ENCODE measurements around the gene ALDH2.
"Not testable (repeated sequence)": the region's sequence is repeated elsewhere in the genome, so short reads cannot be mapped to it uniquely, and the experiment has no call there.

Gene ALDH2

DNA sequence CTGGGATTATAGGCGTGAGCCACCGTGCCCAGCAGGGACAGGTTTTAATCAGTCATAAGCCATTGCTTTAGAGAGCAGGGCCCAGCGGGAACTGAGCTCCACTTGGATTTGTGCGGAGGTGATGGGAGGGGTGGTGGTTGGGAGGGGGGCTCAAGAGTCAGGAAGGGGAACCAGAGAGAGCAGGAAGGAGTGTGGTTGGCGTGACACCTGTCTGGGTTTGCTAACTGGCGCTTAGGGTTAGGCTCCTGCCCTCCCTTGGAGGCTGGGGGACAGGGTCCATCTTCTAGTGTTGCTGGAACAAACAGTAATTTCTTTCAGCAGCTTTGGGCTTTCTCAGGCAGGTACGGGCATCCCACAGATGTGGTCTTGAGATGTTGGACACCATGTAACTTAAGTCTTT lies 7.5 kb upstream of the ALDH2 start:
- DNase-seq (ENCODE audit: low spot score) = no peak

DNA sequence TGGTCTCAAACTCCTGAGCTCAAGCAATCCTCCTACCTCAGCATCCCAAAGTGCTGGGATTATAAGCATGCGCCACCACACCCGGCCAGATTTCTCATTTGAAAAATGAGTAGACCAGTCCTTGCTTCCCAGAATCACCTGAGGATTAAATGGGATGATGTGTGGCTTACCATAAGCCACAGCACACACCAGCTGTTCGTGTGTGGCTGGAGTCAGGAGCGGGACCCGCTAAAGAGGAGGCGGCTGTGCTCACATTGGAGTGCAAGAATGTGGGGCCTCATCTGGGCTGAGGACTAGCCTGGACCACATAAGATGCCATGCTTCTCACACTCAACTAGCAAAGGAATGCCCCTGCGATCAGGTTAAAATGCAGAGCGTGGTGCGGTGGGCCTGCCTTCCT lies 6.7 kb upstream of the ALDH2 start:
- DNase-seq (ENCODE audit: low spot score) = no peak

DNA sequence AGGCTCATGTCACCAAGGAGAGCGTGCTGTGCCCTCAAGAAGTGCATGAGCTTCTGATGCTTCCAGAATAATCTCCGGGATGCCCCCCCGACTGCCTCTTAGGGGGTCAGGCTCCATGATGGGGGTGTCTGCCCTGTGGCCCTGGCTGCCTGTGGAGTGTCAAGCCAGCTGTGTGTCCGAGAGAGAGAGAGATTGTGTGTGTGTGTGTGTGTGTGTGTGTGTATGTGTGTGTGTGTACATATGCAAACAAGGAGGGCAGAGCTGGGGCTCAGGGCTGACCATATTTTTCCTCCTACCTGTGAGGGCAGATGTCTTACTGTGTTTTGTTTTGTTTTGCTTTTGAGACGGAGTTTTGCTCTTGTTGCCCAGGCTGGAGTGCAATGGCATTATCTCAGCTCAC lies 5.6 kb upstream of the ALDH2 start:
- no peak for DNase-seq (ENCODE audit: low spot score)

DNA sequence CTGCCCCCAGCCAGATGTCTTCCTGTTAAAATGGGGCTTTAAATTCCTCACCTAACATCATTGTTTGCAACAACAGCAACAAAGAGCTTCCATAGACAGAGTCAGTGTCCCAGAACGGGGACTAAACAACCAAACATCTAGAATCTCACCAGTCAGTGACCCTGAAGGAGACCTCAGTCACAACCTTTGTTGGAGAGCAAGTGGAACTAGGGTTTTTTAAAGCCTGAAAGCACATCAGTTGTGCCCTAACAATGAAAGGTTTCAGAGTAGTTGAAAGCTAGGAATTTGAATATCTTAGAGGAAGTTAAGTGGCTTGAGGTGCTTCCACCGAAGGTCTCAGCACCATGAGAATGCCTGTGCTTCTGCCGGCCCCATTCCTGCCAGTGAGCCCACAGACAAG lies 5.0 kb upstream of the ALDH2 start:
- no peak for DNase-seq (ENCODE audit: low spot score)

DNA sequence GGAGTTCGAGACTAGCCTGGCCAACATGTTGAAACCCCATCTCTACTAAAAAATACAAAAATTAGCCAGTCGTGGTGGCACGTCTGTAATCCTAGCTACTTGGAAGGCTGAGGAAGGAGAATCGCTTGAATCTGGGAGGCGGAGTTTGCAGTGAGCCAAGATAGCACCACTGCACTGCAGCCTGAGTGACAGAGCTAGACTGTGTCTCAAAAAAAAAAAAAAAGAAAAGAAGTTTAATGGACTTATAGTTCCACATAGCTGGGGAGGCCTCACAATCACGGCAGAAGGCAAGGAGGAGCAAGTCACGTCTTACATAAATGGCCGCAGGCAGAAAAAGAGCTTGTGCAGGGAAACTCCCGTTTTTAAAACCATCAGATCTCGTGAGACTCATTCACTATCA lies 3.2 kb upstream of the ALDH2 start:
- DNase-seq (ENCODE audit: low spot score) = not testable (repeated sequence)

DNA sequence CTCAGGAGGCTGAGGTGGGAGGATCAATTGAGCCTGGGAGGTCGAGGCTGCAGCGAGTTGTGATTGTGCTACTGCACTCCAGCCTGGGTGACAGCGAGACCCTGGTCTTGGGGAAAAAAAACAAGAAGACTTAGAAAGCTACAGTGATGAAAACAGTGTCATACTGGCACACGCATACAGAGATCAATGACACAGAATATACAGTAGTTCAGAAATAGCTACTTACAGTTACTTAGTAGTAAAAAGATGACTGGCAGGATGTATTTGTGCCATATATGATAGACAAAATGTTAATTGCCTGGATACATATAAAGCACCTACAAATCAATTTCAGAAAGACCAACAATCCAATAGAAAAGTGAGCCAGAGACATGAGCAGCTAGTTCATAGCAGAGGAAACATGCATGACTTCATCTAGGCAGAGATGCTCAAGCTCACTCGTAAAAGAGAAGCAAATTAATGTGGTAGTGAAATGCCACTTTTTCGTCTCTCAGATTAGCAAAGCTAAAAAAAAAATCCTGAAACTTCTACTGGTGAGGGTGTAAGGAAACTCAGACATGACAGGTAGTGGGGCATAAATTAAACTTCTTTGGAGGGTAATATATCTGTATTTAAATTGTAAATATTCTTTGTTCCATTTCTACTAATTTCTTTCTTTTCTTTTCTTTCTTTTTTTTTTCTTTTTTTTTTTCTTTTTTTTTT lies 2.5 kb upstream of the ALDH2 start:
- no peak for DNase-seq (ENCODE audit: low spot score)

DNA sequence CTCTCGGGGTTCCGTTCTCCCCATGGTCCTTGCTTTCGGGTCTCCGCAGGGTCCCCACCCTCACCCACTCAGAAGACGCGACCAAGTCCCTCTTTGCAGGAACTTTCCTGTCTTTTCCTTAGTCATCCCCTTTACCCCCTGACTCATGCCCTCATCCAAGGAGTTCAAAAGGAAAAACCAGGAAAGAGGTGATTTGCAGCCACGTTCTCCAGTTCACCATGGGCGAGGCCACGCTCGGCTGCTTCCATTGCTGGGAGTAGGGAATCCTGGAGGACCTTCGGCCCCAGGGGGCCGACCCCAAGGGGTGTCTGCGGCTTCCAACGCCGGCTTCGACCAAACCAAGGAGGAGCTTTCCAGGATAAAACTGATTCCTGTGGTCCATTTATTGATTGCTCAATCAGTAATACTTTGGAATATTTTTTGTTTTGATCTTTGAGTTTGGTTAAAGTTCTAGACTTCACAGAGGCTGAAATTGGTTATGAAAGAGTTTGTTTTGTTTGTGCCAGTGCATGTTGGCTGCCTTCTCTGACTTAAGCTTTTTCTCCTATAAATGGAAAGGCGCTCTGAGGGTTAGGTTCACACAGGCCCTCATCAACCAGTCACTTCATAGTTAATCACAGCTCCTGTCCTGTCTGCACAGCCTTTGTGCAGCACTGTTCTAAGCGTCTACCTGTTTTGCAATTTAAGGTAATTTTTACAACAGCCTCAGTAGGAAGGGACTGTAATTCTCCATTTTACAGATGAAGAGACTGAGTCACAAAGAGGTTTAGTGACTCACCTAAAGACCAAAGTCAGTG lies 827 bp downstream of the ALDH2 start:
- DNase-seq (ENCODE audit: low spot score) = no peak

DNA sequence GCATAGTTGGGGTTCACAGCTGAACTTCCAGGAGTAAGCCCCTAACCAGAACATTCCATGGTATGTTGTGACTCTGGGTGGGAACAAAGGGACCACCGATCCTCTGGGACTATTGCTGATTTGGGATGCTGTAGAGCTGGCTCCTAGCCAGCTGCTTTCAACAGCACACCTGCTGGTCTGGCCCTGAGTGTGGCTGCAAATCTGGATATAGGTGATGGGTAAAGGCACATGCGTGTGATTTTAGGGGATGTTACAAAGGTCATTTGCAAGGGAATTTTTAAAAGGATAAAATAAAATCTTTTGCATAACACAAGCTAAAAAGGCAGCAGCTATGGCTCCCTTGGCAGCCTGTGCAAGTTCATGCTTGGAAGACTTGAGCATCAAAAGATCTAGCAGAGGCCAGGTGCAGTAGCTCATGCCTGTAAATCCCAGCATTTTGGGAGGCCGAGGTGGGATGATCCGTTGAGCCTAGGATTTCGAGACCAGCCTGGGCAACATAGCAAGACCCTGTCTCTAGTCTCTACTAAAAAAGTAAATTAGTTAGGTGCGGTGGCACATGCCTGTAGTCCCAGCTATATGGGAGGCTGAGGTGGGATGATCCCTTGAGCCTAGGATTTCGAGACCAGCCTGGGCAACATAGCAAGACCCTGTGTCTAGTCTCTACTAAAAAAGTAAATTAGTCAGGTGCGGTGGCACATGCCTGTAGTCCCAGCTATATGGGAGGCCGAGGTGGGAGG lies 1.6 kb downstream of the ALDH2 start:
- no peak for DNase-seq (ENCODE audit: low spot score)

DNA sequence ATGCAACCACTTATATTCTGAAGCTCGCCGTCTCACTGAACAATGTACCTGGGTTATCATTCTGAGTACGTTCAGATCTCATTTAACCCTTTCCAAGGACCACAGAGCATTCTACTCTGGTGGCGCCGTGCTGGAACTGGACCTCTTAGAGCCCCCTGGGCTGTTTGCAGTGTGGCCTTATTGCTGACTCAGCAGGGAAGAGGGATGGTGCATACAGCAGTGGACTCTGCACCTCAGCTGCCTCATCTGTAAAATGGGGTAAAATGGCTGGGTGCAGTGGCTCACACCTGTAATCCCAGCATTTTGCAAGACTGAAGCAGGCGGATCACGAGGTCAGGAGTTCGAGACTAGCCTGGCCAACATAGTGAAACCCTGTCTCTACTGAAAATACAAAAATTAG lies 2.9 kb downstream of the ALDH2 start:
- DNase-seq (ENCODE audit: low spot score) = no peak

DNA sequence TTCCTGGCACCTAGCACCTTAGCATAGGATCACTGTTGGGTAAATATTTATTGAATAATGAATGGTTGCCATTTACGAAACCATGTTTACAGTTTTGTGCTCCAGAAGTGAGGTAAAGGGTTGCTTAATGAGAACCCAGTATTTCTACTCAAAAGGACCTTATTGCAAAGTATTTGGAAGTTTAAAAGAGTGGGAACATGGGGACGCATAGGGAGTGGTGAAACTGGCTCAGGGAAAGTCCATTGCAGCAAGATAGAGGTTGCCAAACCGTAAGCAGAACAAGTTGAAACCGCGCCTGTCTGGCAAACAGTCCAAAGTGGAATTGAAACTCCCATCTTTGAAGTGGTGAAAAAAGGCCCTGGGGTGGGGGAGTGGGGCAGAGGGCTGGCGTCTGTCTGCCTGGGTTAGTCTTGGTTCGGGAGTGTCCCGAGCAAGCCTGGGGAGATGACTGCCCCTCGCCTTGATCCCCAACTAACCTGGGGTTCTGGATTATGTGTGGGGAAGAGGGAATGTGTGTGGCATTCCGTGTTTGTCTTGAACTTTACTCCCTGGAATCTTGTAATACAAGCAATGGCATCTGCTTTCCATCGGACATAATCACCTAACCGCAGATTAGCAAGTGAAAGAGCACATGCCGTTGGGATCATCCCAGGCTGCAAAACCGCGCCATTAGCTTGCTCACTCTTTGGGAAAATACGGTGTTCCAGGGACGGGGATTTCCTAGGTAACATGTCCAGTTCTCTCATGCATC lies 7.2 kb downstream of the ALDH2 start:
- no peak for DNase-seq (ENCODE audit: low spot score)

DNA sequence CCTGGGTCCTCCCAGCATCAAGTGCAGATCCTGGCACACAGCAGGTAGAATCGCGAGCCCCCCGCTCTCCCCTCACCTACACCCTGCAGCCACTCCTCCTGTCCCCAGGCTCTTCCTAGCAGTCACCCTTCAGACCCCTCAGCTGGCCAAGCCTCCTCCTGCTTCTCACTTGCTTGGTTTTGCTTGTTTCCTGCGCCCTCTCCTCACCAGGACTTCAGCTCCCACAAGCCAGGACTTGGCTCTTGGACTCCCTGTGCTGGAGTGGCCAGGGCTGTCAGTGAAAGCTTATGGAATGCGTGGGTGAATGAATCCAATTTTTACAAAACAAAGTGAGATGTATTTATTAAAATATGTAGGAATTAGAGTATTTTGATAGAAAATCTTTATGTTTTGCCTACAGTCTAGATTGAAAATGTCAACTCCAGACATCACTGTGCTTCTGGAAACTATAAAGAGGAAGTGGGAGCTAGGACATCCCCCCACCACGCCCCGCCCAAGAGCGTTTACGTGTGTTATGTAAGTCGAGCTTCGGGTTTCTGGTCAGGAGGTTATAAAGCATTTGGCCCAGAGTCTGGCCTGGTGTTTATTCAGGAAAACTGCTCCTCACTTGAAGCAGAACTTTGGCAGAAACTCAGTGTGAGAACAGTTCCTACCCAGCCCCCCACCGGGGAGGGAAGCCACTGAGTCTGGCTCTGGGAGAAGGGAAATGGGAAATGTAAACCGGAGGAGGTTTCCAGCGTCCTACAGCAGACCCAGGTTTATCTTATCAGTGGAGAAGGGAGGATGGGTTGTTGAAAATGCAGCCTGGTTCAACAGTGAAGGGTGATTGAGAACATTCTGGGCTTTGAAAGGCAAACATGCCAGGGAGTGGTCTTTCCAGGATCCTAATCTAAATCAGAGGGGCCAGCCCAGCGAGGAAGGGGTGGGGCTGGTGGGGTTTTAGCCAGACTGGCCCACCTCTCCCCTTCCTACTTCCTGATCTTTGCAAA lies 8.8 kb downstream of the ALDH2 start:
- DNase-seq (ENCODE audit: low spot score) = no peak

DNA sequence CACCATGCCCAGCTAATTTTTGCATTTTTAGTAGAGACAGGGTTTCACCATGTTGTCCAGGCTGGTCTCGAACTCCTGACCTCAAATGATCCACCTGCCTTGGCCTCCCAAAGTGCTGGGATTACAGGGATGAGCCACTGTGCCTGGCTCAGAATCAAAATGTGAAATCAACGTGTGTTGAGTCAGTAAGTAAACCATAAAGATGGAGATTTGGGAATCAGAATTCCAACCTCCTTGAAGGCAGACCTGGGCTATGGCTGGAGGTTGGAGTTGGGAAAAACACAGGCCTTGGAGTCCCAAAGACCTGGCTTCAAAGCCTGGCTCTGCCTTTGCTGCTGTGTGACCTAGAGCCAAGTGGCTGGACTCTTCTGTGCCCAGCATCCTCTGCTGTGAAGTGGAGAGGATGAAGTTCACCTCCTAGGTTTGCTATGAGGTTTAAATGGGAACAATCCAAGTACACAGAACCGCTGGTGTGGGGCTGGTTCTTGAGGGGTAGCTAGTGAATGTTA lies 10.2 kb downstream of the ALDH2 start:
- no peak for DNase-seq (ENCODE audit: low spot score)

DNA sequence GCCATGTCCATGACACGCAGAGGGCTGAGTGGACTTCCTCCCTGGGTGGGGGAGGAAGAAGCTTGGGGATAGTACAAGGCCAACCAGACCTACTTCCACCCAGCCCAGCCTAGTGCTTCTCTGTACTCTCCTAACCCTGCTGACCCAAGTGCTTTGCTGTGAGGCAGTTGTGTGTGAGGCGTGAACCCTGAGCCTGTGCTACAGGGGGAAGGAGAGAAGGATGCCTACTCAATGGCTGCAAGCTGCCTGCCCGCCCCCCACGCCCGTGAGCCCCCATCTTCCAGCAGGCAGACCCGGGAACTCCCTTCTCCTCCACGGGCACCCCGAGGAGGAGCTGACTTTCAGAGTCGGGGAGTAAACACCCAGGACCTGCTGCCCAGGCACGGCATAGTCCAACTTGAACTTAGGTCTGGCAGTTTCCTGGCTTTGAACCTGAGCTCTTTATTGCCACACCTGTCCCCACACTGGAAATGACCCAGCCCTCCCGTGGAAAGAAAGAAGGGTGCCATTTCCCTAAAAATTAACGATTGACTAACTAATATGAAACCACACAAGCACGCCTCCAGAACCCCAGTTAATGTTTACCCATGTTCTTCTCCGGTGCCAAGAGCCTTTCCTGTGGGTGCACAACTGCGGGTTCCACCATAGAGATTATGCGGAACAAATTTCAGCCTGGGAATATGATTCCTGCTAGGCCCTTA lies 10.8 kb downstream of the ALDH2 start:
- no peak for DNase-seq (ENCODE audit: low spot score)

DNA sequence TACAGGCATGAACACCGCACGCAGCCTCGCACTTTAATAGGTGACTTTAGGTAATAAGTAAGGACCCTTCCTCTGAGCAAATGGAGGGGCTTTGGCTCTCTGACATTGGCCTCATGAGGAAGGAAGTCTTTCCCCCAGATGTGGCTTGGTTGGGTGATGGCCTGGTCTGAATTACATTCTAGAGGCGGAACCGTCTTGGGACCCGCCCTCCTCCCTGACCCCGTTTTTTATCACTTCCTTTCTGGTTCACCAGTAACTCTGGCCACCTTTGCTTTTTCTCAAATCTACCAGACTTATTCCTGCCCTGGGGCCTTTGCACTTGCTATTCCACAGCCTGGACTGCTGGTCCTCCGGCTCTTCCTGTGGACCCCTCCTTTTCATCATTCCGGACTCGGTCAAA lies 13.4 kb downstream of the ALDH2 start:
- DNase-seq (ENCODE audit: low spot score) = no peak

DNA sequence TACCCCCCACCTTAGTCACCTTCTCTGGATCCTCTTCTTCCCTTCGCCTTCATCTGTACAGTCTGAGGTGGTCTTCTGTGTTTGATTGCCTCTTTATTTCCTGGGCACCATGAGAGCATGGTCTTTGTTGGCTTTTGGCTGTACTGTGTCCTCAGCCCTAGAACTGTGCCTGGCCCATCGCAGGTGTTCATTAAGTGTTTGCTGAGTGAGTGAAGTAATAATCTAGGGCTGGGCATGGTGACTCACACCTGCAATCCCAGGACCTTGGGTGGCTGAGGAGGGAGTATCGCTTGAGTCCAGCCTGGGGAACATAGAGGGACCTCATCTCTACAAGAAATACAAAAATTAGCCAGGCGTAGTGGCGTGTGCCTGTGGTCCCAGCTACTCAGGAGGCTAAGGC lies 13.9 kb downstream of the ALDH2 start:
- no peak for DNase-seq (ENCODE audit: low spot score)

DNA sequence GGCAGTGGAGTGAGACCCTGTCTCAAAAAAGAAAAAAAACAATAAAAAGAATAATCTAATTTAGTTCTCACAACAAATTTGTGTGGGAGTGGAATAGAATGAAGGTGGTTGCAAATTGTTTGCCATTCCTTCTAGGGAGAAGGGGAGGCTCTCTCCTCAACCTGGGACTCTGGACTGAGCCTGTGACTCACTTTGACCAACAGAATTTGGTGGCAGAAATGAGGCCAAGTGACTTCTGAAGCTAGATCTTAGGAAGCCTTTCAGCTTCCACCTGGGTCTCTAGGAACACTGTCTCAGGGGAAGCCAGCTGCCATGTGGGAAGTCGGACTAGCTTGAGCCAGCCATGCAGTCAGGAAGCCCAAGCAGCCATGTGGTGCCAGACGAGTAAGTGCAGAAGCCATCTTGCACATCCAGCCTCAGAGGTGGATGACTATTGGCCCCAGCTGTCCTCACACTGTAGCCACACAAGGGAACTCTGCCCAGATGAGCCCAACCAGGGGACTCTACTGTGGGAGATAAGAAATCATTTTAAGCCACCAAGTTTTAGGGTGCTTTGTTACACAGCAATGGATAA lies 14.4 kb downstream of the ALDH2 start:
- DNase-seq (ENCODE audit: low spot score) = no peak

DNA sequence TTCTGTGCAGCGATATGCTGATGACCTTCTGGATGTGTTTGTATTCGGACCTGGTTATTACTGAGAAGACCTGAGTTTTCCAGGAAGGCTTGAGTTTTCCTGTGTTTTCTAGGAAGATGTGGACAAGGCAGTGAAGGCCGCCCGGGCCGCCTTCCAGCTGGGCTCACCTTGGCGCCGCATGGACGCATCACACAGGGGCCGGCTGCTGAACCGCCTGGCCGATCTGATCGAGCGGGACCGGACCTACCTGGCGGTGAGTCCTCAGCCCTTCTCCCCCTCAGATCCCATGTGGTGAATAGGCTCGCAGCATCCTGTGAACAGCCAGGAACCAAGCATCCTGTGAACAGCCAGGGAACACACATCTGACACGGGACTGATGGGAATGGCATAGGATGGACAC lies 16.3 kb downstream of the ALDH2 start:
- DNase-seq (ENCODE audit: low spot score) = no peak

DNA sequence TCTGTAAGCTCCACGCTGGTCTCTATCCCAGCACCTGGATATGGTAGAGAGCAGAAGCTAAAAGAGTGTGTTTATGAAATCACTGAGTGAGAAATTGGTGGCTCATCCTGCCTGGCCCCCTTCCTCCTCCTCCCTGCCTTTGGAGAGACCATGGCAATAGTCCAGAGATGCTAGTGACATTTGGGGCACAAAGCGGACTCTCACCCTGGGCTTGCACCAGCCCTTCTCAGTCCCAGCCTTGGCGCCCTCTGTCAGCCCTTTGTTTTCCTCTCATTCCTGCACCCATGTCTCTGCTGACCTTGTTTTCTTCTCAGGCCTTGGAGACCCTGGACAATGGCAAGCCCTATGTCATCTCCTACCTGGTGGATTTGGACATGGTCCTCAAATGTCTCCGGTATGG lies 18.2 kb downstream of the ALDH2 start:
- DNase-seq (ENCODE audit: low spot score) = no peak

DNA sequence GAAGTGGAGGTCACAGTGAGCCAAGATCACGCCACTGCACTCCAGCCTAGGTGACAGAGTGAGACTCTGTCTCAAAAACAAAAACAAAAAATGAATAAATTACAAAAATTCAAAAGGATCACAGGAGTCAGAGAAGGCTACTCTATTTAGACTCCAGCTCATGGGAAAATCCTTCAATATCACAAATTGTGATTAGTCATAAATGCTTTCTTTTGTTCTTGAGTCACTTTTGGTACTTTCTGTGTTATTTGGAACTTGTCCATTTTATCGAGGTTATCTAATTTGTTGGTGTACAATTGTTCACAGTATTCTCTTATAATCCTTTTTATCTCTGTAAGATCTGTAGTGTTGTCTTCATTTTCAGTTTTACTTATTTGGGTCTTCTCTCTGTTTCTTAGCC lies 18.9 kb downstream of the ALDH2 start:
- DNase-seq (ENCODE audit: low spot score) = no peak

DNA sequence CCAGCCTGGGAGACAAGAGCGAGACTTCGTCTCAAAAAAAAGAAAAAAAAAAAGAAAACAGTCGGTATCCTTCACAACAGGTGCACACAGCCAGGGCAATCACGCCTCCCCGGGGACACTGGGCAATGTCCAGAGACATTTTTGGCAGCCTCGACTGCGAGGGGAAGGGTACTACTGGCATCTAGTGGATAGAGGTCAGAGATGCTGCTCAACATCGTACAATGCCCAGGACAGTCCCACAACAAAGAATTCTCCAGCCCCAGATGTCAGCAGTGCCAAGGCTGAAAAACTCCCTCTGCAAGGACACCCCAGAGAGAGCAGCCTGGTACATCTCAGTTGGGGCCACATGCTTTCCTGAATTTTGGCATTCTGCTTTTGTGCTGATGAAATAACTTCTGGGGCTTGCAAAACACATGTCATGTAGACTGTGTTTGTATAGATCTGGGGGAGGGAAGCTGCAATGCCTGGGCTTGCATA lies 21.5 kb downstream of the ALDH2 start:
- DNase-seq (ENCODE audit: low spot score) = no peak
